GM12892 (cell line): ENCODE measurements around the gene FXYD7.

ENCODE experiments used
- DNase-seq: peaks from one replicate; pipeline ENCODE4 v3.0.0; 2011; ENCODE audit not compliant: insufficient read length
- FAIRE-seq: peaks from 2 replicates; lab custom pipeline; 2011; peaks lifted over from hg19 to GRCh38; lab: Jason Lieb, UNC
- POLR2A ChIP-seq: IDR thresholded peaks from 2 replicates; pipeline ENCODE4 v1.6.1; 2011; ENCODE audit warnings: low read depth, low read length, control low read depth
- POLR2AphosphoS5 ChIP-seq: IDR thresholded peaks from 2 replicates; pipeline ENCODE4 v1.6.1; 2011; ENCODE audit warnings: low read depth, low read length, control low read depth
- TAF1 ChIP-seq: IDR thresholded peaks from 2 replicates; pipeline ENCODE4 v1.6.1; 2011; ENCODE audit warnings: low read depth, mild to moderate bottlenecking, control low read depth, low read length, borderline replicate concordance

The FXYD7 gene

GRCh38 chr19:35114353-35115176 lies 28.5 kb upstream of the FXYD7 start:
- TF ChIP-seq POLR2A = no peak
- no peak for TF ChIP-seq POLR2AphosphoS5
- DNase-seq (peak; percentile 86), FAIRE-seq (peak; percentile 70)

DNA sequence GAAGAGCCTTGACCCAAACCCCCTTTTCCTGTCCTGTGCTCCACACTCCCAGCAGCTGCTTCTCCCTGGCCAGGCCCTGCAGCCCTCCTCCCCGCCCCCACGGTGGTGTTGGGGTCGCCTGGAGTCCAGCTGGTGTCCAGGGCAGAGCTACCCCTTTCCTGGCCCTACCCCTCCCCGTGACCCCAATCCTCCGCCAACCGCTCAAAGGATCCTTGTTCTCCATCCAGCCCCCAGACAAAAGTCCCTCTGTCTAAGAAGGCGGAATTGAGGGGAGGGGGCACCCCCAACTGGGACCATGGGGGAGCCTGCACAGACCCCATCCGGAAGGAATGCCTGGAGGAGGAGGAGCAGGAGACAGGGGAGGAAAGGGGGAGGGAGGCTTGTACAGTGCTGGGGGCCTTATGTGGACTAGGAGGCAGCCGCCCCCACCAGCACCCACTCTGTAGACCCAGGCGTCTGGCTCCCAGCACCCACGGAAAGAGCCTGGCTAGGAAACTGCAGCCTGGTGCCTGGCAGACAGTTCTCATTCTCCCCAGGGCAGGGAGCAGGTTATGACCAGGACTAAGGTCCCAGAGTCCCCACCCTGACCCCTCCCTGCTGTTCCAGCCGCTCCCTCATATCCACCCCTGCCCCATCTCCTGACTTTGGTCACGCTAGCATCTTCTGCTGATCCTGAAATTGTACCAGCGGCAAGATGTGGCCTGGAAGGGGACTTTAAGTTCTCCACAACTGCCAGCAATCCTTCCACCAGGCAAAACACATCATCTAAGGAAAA lies 27.7 kb upstream of the FXYD7 start, which contains the start of gene FXYD3:
Gene FXYD3 (plus strand): TSS at position 647 of the 775 bp plus-strand sequence. CDS start 3,554 bp downstream, outside the sequence.
- TF ChIP-seq POLR2AphosphoS5 (no peak), POLR2A (no peak), TAF1 (no peak)
- no peak for DNase-seq
- FAIRE-seq = no peak

DNA sequence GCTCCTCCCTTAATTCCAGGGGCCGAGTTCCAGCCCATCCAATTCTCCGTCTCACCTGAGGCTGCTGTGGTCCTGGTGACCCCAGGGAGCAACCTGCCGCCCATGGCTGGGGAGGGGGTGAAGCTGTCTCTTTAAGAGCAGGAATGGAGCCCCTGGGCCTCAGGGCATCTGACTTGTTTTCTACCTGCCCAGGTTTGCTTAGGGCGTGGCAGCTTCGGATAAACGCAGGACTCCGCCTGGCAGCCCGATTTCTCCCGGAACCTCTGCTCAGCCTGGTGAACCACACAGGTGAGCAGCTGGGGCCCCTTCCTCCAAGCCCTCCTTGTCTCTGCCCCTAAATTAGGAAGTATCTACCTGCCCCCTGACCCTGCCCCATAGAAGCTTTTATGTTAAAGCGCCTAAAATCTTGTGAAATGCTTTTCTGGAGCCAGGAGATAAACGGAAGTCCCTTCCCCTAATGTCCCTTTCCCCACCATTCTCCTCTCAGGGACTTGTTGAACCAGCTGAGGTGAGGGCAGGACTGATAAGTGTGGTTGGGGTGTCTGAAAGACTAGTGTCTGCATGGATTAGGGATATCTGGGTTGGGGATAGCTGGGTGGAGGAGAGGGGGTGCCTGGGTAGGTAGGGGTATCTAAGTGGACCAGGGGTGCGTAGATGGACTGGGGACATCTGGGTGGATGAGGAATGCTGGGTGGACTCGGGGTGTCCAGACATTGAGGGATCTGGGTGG lies 26.8 kb upstream of the FXYD7 start:
- TF ChIP-seq POLR2A = no peak
- TF ChIP-seq POLR2AphosphoS5 = no peak
- TF ChIP-seq TAF1 = no peak
- FAIRE-seq = no peak
- no peak for DNase-seq

DNA sequence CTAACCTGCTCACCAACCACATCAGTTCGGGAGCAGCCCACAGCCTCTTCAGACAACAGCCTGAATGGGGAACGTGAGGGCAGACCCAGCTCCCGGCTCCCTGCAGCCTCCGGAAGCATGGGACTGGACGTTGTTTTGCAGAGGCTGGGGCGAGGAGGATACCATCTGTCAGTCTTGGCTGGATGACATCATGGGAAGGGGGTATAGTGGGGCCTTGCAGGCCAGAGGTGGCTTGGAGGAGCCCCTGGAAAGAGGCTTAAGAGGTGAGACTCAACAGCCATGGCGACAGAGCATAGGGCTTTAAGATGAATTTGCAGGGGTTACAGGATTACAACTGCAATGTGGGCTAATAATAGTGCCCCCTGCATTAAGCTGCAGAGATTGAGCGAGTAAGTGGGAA lies 25.9 kb upstream of the FXYD7 start:
- DNase-seq = no peak
- no peak for FAIRE-seq
- TF ChIP-seq POLR2A (no peak), POLR2AphosphoS5 (no peak), TAF1 (no peak)

DNA sequence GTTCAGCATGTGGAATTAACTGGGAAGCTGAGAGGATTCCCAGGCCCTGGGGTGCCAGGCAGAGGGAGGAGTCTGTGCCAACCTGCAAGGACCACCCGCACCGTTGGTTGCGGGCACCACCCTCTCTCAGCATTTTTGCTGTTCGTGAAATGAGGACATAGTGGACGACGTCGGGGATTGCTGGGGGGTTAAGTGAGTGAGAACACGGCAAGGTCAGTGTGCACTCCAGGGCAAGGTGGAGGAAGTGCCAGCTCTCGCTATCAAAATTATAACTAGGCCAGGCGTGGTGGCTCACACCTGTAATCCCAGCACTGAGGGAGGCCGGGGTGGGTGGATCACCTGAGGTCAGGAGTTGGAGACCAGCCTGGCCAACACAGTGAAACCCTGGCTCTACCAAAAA lies 25.3 kb upstream of the FXYD7 start:
- DNase-seq (no peak), FAIRE-seq (no peak)
- TF ChIP-seq TAF1 (no peak), POLR2A (no peak), POLR2AphosphoS5 (no peak)

GRCh38 chr19:35118268-35119020 lies 24.6 kb upstream of the FXYD7 start:
- TF ChIP-seq TAF1 (no peak), POLR2A (no peak), POLR2AphosphoS5 (no peak)
- FAIRE-seq (no peak), DNase-seq (no peak)

GRCh38 chr19:35119091-35119490 lies 24.0 kb upstream of the FXYD7 start:
- DNase-seq = no peak
- FAIRE-seq = no peak
- TF ChIP-seq POLR2A (no peak), POLR2AphosphoS5 (no peak), TAF1 (no peak)

- TF ChIP-seq POLR2AphosphoS5 = no peak
- TF ChIP-seq TAF1 = no peak
- no peak for TF ChIP-seq POLR2A
- DNase-seq (no peak), FAIRE-seq (no peak)
Measured at GRCh38 chr19:35119578-35120155, 23.4 kb upstream of the FXYD7 start.

DNA sequence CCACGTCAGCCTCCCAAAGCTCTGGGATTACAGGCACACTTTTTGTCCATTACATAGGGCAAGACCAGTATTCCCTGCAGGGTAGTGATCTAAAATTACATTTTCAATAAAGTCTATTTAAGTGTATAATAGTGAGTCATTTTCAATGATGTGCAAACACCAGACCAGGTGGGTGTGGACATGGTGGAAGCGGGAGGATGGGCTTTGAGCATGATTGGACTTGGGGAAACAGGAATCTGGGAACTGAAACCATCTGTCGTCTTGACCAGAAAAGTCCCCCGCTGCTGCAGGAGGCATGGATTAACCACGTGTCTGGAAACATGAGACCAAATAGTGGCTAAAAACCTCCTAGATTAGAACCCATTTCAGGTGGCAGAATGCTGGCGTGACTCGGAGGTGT lies 22.6 kb upstream of the FXYD7 start:
- FAIRE-seq (no peak), DNase-seq (no peak)
- no peak for TF ChIP-seq TAF1
- no peak for TF ChIP-seq POLR2AphosphoS5
- no peak for TF ChIP-seq POLR2A

GRCh38 chr19:35120898-35121297 lies 22.2 kb upstream of the FXYD7 start:
- FAIRE-seq = no peak
- TF ChIP-seq TAF1 (no peak), POLR2AphosphoS5 (no peak), POLR2A (no peak)
- no peak for DNase-seq
